ENCODE data around the gene MCF2L.
"Not testable (repeated sequence)": the region's sequence is repeated elsewhere in the genome, so short reads cannot be mapped to it uniquely, and the experiment has no call there.

The MCF2L gene, protein sequence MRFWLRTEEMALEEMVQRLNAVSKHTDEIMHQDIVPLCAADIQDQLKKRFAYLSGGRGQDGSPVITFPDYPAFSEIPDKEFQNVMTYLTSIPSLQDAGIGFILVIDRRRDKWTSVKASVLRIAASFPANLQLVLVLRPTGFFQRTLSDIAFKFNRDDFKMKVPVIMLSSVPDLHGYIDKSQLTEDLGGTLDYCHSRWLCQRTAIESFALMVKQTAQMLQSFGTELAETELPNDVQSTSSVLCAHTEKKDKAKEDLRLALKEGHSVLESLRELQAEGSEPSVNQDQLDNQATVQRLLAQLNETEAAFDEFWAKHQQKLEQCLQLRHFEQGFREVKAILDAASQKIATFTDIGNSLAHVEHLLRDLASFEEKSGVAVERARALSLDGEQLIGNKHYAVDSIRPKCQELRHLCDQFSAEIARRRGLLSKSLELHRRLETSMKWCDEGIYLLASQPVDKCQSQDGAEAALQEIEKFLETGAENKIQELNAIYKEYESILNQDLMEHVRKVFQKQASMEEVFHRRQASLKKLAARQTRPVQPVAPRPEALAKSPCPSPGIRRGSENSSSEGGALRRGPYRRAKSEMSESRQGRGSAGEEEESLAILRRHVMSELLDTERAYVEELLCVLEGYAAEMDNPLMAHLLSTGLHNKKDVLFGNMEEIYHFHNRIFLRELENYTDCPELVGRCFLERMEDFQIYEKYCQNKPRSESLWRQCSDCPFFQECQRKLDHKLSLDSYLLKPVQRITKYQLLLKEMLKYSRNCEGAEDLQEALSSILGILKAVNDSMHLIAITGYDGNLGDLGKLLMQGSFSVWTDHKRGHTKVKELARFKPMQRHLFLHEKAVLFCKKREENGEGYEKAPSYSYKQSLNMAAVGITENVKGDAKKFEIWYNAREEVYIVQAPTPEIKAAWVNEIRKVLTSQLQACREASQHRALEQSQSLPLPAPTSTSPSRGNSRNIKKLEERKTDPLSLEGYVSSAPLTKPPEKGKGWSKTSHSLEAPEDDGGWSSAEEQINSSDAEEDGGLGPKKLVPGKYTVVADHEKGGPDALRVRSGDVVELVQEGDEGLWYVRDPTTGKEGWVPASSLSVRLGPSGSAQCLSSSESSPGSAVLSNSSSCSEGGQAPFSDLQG

DNA sequence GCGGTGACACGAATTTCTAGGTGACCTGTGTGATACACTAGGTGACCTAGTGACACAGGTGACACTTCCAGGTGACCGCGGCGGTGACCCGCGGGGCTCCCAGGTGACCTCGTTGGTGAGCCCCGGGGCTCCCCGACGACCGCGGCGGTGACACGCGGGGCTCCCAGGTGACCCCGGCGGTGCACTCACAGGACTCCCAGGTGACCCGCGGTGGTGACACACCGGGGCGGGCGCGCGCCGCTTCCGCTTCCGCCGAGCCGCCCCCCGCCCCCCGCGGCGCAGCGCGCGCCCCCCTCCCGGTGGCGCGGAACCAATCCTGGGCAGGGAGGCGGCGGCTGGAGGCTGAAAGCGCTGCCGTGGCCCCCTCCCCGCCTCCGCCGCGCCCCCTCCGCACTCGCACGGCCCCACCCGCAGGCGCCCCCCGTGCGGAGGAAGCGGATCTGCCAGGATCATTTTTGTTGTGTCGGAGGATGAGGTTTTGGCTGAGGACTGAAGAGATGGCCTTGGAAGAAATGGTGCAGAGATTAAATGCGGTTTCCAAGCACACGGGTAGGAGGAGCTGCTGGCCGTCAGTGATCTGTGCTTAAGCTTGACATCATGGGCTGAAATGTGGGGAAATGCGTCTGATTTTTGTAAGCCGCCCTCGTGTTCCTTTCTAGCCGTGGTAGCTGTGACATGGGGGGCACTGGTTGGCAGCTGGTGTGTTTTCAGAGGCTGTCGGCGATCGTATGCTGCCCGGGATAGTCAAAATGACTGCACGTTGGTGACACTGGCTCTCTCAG, at the start of gene MCF2L:
Gene MCF2L (plus strand): TSS at position 305 of the 782 bp plus-strand sequence. CDS start 166 bp downstream, at position 471.
- peak; percentile 57 for DNase-seq (ENCODE audit: low read depth)

DNA sequence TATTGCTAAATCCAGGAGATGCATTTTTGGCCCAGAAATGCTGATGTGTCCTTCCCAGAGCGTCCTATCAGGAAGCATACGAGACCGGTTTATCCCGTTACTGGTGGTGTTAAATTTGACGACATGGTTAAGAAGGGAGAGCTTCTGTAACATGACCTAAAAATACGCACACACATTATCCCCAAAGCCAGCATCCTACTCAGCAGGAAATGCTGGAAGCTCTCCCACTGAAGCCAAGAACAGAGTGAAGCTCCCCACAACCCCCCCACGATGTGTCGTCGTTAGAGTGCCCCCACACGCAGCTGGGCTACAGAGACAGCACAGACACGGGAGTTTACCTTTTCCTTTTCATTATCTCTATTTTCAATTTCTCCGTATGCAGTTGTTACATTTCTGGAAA, 45.1 kb upstream of the MCF2L start:
- DNase-seq (ENCODE audit: low read depth), result no peak

DNA sequence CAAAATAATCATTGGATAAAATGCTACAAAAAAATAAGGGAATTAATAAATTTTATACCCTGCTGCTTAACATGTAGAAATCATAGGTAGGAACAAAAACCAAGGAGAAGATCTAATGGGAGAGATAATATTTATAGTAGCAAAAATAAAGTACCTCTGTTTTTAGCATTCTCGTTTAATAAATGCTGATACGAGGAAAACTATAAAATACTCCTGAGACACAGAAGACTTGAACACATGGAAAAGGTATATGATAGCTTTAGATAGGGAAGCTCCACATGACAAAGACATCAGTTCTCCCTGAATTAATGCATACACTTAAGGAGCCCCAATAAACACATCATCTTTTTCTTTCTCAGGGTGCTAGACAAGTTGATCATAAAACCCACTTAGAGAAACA, 44.6 kb upstream of the MCF2L start:
- DNase-seq (ENCODE audit: low read depth), result no peak

DNA sequence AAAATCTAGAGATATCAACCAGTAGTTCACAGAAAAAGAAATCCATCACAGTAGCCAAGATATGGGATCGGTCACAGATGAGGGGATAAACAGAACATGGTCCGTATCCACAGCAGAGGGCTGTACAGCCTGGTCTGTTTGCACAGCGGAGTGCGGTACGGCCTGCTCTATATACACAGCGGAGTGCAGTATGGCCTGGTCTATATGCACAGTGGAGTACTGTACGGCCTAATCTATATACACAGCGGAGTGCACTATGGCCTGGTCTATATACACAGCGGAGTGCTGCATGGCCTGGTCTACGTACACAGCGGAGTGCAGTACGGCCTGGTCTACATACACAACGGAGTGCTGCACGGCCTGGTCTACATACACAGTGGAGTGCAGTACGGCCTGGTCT, 43.0 kb upstream of the MCF2L start:
- DNase-seq (ENCODE audit: low read depth), result no peak

DNA sequence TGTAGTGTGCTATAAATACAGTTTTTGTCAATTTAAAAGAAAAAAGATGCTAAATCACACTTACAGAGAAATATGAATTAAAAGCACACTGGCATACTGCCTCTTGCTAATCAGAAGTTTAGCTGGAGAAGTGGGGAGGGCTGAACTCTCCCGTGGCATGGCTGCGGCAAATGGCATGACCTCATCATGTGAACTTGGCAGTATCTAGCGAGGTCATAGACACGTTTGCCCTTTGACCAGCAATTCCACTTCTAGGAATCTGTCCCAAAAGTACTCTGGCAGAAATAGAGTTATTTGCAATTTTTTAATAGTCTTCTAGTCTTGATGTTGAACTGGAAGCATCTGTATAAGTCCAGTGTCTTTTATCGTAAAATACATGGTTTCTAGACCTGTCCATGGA, 42.0 kb upstream of the MCF2L start:
- no peak for DNase-seq (ENCODE audit: low read depth)

DNA sequence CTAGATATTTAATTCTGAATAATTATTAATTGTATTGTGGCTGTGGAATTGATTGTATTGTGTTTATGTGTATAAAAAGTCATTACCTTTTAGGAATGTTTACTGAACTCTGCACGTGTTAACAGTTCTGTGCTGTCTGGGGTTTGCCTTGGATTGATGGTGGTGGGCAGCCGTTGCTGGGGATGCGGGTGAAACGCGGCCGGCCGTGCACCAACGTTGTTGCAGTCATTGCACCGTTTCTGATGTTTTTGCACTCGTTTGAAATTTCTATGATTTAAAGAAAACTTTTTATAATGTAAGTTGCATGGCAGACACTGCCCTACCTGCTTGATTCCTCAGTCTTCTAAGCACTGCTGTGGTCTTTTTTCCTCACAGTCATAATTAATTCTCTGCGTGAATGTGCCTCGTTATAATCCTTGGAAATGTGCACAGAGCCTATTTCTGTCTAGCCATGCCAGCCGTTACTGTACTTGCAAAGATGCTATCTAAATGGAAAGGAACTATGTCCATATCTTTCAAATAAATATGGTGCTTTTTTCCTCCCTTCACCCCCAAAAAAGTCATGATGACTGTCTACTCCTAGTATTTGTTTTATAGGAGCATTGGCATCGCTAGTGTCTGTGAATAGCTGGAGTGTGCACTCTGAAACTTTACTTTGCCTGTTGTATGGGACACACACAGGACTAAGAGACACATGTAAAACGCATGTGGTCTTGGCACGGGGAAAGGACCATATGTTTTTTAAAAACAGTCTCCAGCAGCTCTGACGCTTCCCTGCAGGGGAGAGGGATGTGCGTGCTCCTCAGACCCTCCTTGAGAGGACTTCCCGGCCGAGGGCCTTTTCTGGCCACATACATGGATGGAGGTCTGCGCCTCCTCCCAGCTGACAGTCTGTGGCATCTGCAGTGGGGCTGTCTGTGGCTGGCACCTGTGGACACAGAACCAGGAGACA, 40.7 kb upstream of the MCF2L start:
- DNase-seq (ENCODE audit: low read depth), result no peak

DNA sequence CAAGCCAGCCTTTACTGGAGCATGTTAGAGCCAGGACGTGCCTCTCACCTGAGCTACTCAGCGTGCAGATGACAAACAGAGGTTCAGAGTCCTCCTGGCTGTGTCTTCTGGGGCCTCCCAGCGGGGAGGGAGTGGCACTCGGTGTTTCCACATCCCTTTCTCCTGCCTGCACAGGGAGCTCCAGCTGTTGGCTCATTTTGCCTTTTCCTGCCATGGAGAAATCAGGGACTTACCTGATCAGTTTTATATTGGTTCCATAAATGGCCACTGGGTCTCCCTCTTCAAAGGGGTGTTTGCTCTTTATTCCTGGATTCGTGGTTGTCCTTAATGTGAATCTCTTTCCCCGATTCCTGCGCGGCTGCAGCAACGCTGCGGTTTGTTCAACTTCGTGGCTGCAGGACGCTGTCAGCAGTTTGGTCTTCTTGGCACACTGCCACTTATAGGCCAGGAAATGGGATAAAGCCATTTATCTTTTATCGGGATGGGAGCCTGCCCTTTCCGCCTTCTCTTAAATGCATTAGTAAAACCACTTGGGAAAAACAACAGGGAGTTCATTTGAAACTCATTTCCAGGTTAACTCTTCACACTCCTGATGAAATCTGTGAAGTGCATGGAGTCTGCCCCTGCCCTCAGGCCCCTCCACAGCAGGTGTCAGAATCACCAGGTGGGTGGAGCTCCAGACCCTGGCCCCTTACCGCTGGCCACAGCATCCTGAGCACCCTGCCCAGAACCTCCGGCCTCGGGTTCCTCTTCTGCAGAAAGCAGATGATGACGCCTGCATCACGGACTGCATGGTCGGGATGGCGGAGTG, 39.8 kb upstream of the MCF2L start:
- DNase-seq (ENCODE audit: low read depth), result no peak

DNA sequence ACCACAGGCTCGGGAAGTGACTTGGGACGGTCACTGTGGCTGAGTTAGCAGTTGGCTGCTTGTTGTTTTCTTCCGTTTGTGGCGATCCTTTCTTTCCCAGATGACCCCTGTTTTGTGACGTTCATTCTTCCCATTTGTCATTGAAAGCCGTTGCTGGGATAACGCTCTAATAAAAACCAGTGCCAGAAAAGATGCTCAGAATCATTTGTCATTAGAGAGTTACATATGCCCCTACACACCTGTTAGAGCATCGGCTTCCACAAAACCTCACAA, 39.3 kb upstream of the MCF2L start:
- no peak for DNase-seq (ENCODE audit: low read depth)

DNA sequence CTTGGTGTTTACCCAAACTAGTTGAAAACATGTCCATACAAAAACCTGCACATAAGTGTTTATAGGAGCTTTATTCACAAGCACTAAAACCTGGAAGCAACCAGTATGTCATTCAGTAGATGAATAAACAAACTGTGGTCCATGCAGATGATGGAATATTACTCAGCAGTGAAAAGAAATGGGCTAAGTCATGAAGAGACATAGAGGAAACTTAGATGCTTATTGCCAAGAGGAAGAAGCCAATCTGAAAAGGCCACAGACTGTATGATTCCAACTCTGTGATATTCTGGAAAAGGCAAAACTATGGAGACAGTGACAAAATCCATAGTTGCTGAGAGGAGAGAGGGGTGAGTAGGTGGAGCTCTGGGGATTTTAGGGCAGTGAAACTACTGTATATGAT, 38.8 kb upstream of the MCF2L start:
- no peak for DNase-seq (ENCODE audit: low read depth)

DNA sequence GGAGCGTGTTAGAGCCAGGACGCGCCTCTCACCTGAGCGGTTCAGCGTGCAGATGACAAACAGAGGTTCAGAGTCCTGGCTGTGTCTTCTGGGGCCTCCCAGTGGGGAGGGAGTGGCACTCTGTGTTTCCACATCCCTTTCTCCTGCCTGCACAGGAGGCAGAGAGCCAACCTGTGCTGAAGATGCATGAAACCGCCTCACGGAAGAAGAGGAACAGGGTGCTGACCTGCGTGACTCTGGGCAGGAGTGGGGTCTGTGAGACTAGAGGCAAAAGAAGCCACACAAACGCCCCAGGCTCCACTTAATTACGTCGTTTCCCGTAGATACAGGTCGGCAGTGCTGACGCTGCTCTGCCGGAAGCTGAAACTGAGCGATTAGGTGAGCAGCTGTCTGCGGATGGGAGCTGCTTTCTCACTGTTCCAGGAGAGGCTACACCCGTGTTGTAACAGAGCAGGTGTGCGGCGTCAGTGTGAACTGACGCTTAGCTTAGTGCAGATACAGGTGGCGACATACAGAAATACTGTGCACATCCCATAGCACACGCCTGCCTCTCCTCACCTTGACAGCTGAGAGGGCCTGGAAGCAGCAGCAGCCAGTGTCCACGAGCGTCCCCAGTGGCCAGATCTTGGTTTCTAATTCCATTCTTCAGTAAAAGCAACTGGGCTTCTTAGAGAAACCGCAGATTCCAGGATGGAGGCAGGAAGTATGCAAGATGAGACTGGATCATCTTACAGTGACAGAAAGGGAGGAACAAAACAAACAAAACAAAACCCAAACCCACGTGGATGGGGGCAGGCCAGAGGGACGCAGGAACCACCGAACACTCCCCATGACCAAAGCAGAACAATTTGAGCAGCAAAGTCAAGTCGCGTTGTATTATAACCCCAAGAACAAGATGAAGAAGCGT, 37.7 kb upstream of the MCF2L start:
- no peak for DNase-seq (ENCODE audit: low read depth)

DNA sequence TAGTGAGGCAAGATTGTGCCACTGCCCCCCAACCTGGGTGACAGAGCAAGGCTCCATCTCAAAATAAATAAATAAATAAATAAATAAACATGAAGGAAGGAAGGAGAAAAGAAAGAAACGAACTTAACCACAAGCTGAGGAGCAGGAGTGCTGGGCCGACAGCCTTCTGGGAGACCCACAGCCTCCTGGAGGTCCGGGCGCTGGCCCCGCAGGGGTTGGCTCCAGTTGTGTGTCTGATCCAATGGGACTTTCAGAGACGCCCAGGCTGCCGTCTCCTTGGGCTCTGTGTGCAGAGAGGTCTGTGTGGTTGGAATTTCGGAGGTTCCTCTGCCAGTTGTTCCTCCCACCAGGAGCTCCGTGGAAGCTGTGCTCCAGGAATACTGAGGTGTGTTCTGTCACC, 36.0 kb upstream of the MCF2L start:
- no peak for DNase-seq (ENCODE audit: low read depth)

DNA sequence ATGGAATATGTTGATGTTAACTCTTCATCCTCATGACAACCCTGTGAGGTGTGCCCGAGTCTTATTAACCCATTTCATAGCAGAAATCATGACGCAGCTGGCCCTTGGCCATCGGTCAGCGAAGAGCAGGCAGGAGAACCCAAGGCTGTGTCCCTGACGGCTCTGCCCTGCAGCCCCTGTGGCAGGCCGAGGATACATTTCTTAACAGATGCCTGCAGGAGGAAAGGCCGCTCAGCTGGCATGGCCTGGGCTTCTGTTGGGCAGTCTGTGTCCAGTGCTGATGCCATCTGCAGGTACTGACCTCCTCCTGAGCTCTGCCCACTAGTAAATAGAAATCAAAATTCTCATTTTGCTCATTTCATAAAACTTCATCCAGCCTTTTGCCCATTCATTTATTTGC, 35.4 kb upstream of the MCF2L start:
- no peak for DNase-seq (ENCODE audit: low read depth)

DNA sequence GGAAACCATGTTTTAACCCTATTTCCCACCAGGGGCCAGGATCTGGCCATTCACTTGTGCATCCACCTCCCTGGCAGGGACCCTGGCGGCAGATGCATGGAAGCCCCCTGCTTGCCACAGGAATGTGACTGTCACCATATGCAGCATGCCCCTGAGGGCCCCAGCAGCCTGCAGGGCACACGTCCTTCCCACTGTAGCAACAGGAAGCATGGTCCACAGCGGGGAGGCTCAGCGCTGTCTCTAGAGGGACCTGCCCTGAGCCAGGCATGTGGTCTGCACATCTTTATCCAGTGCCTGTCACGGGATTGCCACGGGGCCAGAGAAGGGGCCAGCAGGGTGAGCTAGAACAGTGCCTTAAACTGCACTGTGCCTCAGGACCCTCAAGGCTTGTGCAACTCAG, 34.9 kb upstream of the MCF2L start:
- DNase-seq (ENCODE audit: low read depth), result no peak

DNA sequence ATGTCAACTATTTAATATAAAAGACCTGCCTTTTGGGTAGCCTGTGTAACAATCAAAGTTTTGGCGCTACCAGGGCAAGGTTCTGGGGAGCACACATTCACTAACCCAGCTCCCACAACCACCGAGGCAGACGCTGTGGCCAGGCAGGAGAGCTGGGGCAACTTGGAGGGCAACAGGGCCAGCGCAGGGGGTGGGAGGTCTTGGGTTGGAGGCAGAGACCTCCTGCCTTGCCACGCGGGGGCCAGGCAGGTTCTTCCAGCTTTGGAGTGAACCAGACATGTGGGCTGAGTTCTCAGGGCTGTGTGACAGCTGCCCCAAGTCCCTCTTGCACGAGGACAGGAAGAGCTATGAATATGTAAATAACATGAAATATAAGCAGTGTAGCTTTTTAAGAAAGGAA, 30.3 kb upstream of the MCF2L start:
- DNase-seq (ENCODE audit: low read depth), result no peak

DNA sequence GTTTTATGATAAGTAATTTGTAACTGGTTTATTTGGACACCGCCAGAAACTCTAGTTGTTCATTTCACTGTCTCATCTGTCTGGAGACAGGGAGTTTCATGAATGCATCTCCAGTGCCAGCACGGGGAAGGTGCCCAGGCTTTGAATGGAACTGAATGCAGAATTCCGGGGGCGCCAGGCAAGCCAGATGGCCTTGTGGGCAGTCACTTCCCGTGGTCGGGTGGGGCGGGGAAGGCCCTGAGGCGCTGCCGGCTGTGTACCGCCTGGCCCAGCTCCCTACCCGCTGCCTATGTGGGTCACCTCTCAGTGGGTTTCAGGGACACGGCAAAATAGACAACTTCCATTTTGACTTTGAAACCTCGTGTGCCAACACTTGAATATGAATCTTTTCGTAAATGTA, 28.8 kb upstream of the MCF2L start:
- DNase-seq (ENCODE audit: low read depth), result no peak

DNA sequence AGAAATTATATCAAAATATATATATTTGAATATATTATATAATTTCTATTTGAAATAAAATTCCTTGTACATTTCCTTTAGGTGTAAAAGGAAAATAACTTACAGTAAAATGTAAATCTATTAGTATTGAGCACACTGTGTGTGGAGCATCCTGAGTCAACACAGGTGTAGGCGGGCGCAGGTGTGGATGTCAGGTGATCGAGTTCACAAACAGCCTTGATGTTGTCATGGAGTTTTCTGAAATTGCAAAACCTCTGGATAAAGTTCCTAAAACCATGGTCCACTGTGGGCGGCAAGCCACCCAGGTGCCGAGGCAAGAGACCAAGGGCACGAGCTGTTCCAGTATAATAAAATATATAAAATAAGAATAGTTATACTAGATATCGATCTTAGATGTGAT, 27.7 kb upstream of the MCF2L start:
- DNase-seq (ENCODE audit: low read depth), result no peak

DNA sequence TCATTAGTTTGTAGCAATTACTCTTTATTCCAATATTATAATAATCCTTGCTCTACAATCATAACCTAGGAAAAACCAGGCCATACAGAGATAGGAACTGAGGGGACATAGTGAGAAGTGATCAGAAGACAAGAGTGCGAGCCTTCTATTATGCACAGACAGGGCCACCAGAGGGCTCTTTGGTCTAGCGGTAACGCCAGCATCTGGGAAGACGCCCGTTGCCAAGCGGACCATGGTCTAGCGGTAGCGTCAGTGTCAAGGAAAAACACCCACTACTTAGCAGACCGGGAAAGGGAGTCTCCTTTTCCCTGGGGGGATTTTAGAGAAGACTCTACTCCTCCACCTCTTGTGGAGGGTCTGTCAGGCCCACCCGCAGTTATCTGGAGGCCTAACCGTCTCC, 27.2 kb upstream of the MCF2L start:
- not testable (repeated sequence) for DNase-seq (ENCODE audit: low read depth)

DNA sequence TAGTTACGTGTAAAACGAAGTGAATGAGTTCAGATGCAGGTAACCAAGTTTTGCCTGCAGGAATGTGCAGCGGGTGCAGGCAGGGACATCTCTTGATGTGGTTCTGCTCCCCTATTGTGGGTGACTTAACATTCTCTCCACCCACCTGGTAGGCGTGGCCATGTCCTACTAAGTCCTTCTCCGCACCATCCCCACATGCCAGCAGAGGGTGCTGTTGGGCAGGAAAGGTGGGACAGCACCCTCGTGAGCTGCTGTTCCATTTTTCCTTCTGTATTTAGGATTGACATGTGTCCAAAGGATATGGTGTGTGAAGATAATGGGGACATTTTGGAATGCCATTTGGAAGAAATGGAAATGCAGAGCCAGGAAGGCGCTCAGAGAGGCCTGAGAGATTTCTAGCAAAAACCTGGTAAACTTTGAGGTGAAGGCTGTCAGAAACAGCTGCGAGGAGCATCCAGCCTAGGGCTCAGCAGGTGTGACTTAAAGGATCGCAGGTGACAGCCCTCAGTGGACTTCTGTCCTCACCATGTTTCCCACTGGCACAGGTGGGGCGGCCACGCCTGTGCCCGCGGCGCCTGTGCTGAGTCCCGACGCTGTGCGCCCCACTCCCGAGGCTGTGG, 26.2 kb upstream of the MCF2L start:
- peak; percentile 96 for DNase-seq (ENCODE audit: low read depth)
